CD4-positive, alpha-beta T cell treated with Interleukin-21 for 1 hour (primary cell): ENCODE results near the gene SLA2.

Experiments used
- DNase-seq: peaks from one replicate; pipeline ENCODE4 v3.0.0-alpha.2; 2020

Gene SLA2

GRCh38 chr20:36573798-36574365 is 72.1 kb downstream of the SLA2 start:
- peak; percentile 51 for DNase-seq

- peak; percentile 93 for DNase-seq
Observed at GRCh38 chr20:36573103-36573797, 72.7 kb downstream of the SLA2 start, which contains the start of gene TGIF2. TGIF2 (plus strand) TSS chr20:36573597; CDS start chr20:36578775, 5,178 bp downstream.

- DNase-seq: peak; percentile 68
Observed at GRCh38 chr20:36572701-36573102, 73.3 kb downstream of the SLA2 start.

- DNase-seq: no peak
Observed at GRCh38 chr20:36571564-36572504, 74.2 kb downstream of the SLA2 start.

- DNase-seq: no peak
Observed at GRCh38 chr20:36569847-36570429, 76.1 kb downstream of the SLA2 start.

- no peak for DNase-seq
Observed at GRCh38 chr20:36565520-36565919, 80.5 kb downstream of the SLA2 start.

- DNase-seq: peak; percentile 45
Observed at GRCh38 chr20:36564726-36565121, 81.3 kb downstream of the SLA2 start.

GRCh38 chr20:36564078-36564725 is 81.8 kb downstream of the SLA2 start:
- DNase-seq: peak; percentile 33

GRCh38 chr20:36563374-36563773 is 82.6 kb downstream of the SLA2 start:
- DNase-seq: no peak

- DNase-seq: no peak
Observed at GRCh38 chr20:36562724-36563123, 83.3 kb downstream of the SLA2 start.
